SH-SY5Y (cell line): ENCODE data around the gene OSBPL8.

Experiments used
- GATA2 ChIP-seq: IDR thresholded peaks from 2 replicates; pipeline ENCODE4 v1.6.1; 2011; ENCODE audit warnings: mild to moderate bottlenecking, low read depth, low read length
- GATA3 ChIP-seq: IDR thresholded peaks from 2 replicates; pipeline ENCODE4 v1.6.1; 2011; ENCODE audit warnings: low read depth, mild to moderate bottlenecking, low read length, moderate library complexity

DNA sequence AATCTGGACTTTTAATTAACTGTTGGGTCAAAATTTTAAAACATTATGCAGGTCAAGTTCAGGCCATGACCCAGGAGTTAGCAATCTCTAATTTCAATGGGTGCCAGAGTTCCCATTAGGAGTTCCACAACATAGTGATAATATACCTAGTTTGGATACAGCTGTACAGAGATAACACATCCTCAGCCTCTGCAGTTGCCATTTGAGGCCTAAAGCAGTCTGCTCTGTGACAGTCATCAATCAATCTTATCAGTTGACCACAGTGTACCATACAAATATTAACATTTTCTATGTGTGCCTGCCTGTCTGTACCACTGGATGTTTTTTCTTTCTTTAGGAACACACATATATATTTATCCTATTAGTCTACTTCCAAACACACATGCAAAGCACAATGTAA is 157.3 kb downstream of the OSBPL8 start:
- TF ChIP-seq GATA2 (peak; percentile 88), GATA3 (no peak)
